ENCODE data around the gene PDP2. TPM values are rescaled to one million over a fixed set of nuclear protein-coding genes. Genes with fewer than 3 reads are reported as not detected.

PDP2 gene
- total and polyA plus RNA-seq, 10 donors, result 1.0 to 9.6 (median 5.6) TPM

GRCh38 chr16:66917741-66918140, 37.4 kb downstream of the PDP2 start:
- Histone ChIP-seq H3K36me3 (no peaks in the 10 kb centered on the region), H3K4me3 (no peak overlapping the region), H3K27ac (no peak overlapping the region), H3K27me3 (replicated peaks in 1 of 7) (peaks cover 0 to 42% (median 0%) of the 10 kb centered on the region in 7 donors), H3K4me1 (no peaks in the 10 kb centered on the region), H3K9me3 (no peaks in the 10 kb centered on the region)
- TF ChIP-seq POLR2A (IDR thresholded peaks at IDR 0.05) (no peak), POLR2AphosphoS5 (IDR thresholded peaks at IDR 0.05) (no peak), CTCF (IDR thresholded peaks at IDR 0.05 in 8 of 11, conservative IDR thresholded peaks at IDR 0.05 in 3 of 11) (no peak)
- intact Hi-C loops (cut with DNase I; ENCODE audit: low total_unique reads), result no loop called here
- DNase-seq, result no peak
- 84 to 95% (median 87%) methylated on average over 8 to 9 of the region's 9 CpGs for WGBS, 5 donors

GRCh38 chr16:66918355-66918754, 38.0 kb downstream of the PDP2 start:
- intact Hi-C loops (cut with DNase I; ENCODE audit: low total_unique reads), result no loop called here
- Histone ChIP-seq H3K27ac (no peak overlapping the region), H3K4me3 (no peak overlapping the region), H3K9me3 (no peaks in the 10 kb centered on the region), H3K27me3 (replicated peaks in 1 of 7) (peaks cover 0 to 48% (median 0%) of the 10 kb centered on the region in 7 donors), H3K4me1 (no peaks in the 10 kb centered on the region), H3K36me3 (no peaks in the 10 kb centered on the region)
- TF ChIP-seq CTCF (IDR thresholded peaks at IDR 0.05 in 8 of 11, conservative IDR thresholded peaks at IDR 0.05 in 3 of 11) (no peak), POLR2A (IDR thresholded peaks at IDR 0.05) (no peak), POLR2AphosphoS5 (IDR thresholded peaks at IDR 0.05) (no peak)
- 80 to 92% (median 87%) methylated on average over 6 of the region's 6 CpGs for WGBS, 5 donors
- no peak for DNase-seq

- 69 to 87% (median 77%) methylated on average over 7 of the region's 7 CpGs for WGBS, 5 donors
- TF ChIP-seq POLR2A (IDR thresholded peaks at IDR 0.05) (no peak), CTCF (IDR thresholded peaks at IDR 0.05 in 8 of 11, conservative IDR thresholded peaks at IDR 0.05 in 3 of 11) (no peak), POLR2AphosphoS5 (IDR thresholded peaks at IDR 0.05) (no peak)
- no peak for DNase-seq
Observed at GRCh38 chr16:66918803-66919568, 38.7 kb downstream of the PDP2 start, which contains the start of gene CDH16. TSS of gene CDH16 (minus strand) at chr16:66918885. CDS start at chr16:66918065, 820 bp downstream.

GRCh38 chr16:66919569-66920298, 39.4 kb downstream of the PDP2 start:
- H3K27me3 ChIP-seq (replicated peaks in 1 of 7), result peaks cover 0 to 62% (median 13%) of the 10 kb centered on the region in 7 donors
- H3K9me3 ChIP-seq, result no peaks in the 10 kb centered on the region
- no peak overlapping the region for H3K27ac ChIP-seq
- peaks cover 0 to 8% (median 5%) of the 10 kb centered on the region in 6 donors for H3K4me1 ChIP-seq
- no peak for TF ChIP-seq POLR2A (IDR thresholded peaks at IDR 0.05)
- TF ChIP-seq CTCF (IDR thresholded peaks at IDR 0.05 in 8 of 11, conservative IDR thresholded peaks at IDR 0.05 in 3 of 11), result no peak
- TF ChIP-seq POLR2AphosphoS5 (IDR thresholded peaks at IDR 0.05), result no peak
- H3K36me3 ChIP-seq, result no peaks in the 10 kb centered on the region
- H3K4me3 ChIP-seq, result no peak overlapping the region
- 47 to 83% (median 66%) methylated on average over 3 to 5 of the region's 5 CpGs for WGBS, 5 donors
- intact Hi-C loops (cut with DNase I; ENCODE audit: low total_unique reads), result no loop called here
- DNase-seq, result no peak

More at GRCh38 chr16:66918803-66919568, 38.7 kb downstream of the PDP2 start, which contains the start of gene CDH16:
- H3K9me3 ChIP-seq, result no peaks in the 10 kb centered on the region
- intact Hi-C loops (cut with DNase I; ENCODE audit: low total_unique reads), result no loop called here
- no peak within 1 kb of the TSS for H3K4me3 ChIP-seq
- no peaks in the 10 kb centered on the region for H3K36me3 ChIP-seq
- H3K4me1 ChIP-seq, result peaks cover 0 to 2% (median 0%) of the 10 kb centered on the region in 6 donors
- peaks cover 0 to 54% (median 6%) of the 10 kb centered on the region in 7 donors for H3K27me3 ChIP-seq (replicated peaks in 1 of 7)
- H3K27ac ChIP-seq, result no peak within 1 kb of the TSS
